ENCODE measurements around the gene TEX10. TPM values are rescaled to one million over a fixed set of nuclear protein-coding genes. Genes with fewer than 3 reads are reported as not detected.
A peak's percentile ranks its signal among the peaks of the same experiment; 100 is the strongest.

TEX10 gene
- total RNA-seq, 2 experiments from 2014 or later: 9.3 to 10.1 TPM

GRCh38 chr9:100307080-100307479, 45.7 kb downstream of the TEX10 start:
- intact Hi-C loops (cut with DNase I, micrococcal nuclease): no loop called here
- Mint-ChIP-seq H3K27me3 (no peaks in the 10 kb centered on the region), H3K27ac (no peak overlapping the region), H3K36me3 (ENCODE audit: low read depth) (peaks cover 97% of the 10 kb centered on the region), H3K4me1 (ENCODE audit: low read depth) (peaks cover 30% of the 10 kb centered on the region), H3K9me3 (no peaks in the 10 kb centered on the region), H3K4me3 (no peak overlapping the region)
- DNase-seq: no peak
- Histone ChIP-seq H3K27me3 (ENCODE audit: control insufficient read depth in 1 of 2, insufficient read depth in 2 of 2, low read length in 2 of 2) (no peaks in the 10 kb centered on the region), H3K36me3 (ENCODE audit: insufficient read depth, low read length) (peaks cover 41% of the 10 kb centered on the region), H3K4me3 (ENCODE audit: low read length) (no peak overlapping the region), H3K4me1 (ENCODE audit: insufficient read depth, low read length) (no peaks in the 10 kb centered on the region), H3K9me3 (ENCODE audit: control insufficient read depth in 1 of 2, insufficient read depth in 1 of 2, low read length in 2 of 2) (no peaks in the 10 kb centered on the region), H3K27ac (ENCODE audit: low read depth in 1 of 2, low read length in 2 of 2) (no peak overlapping the region)
- ChIA-PET POLR2A (no interaction called here), CTCF (no interaction called here)
- no peak for ATAC-seq (ENCODE audit: poor library complexity)
- no peak for TF ChIP-seq CTCF (IDR thresholded peaks at IDR 0.05)

- CTCF ChIA-PET: no interaction called here
- H3K4me1 ChIP-seq (ENCODE audit: insufficient read depth, low read length): no peaks in the 10 kb centered on the region
- POLR2A ChIA-PET: no interaction called here
- intact Hi-C loops (cut with DNase I, micrococcal nuclease): no loop called here
- H3K4me3 Mint-ChIP-seq: no peak overlapping the region
- ATAC-seq (ENCODE audit: poor library complexity) (no peak), DNase-seq (no peak)
- H3K36me3 ChIP-seq (ENCODE audit: insufficient read depth, low read length): peaks cover 49% of the 10 kb centered on the region
- H3K27ac Mint-ChIP-seq: peak overlapping the region; percentile 16
- no peak overlapping the region for H3K4me3 ChIP-seq (ENCODE audit: low read length)
- H3K9me3 Mint-ChIP-seq: no peaks in the 10 kb centered on the region
- peaks cover 97% of the 10 kb centered on the region for H3K36me3 Mint-ChIP-seq (ENCODE audit: low read depth)
- H3K27me3 ChIP-seq (ENCODE audit: control insufficient read depth in 1 of 2, insufficient read depth in 2 of 2, low read length in 2 of 2): no peaks in the 10 kb centered on the region
- H3K27me3 Mint-ChIP-seq: no peaks in the 10 kb centered on the region
- no peak overlapping the region for H3K27ac ChIP-seq (ENCODE audit: low read depth in 1 of 2, low read length in 2 of 2)
- peaks cover 22% of the 10 kb centered on the region for H3K4me1 Mint-ChIP-seq (ENCODE audit: low read depth)
- TF ChIP-seq CTCF (IDR thresholded peaks at IDR 0.05): no peak
- no peaks in the 10 kb centered on the region for H3K9me3 ChIP-seq (ENCODE audit: control insufficient read depth in 1 of 2, insufficient read depth in 1 of 2, low read length in 2 of 2)
These were observed 46.5 kb downstream of the TEX10 start for GRCh38 chr9:100306283-100306682.

DNA sequence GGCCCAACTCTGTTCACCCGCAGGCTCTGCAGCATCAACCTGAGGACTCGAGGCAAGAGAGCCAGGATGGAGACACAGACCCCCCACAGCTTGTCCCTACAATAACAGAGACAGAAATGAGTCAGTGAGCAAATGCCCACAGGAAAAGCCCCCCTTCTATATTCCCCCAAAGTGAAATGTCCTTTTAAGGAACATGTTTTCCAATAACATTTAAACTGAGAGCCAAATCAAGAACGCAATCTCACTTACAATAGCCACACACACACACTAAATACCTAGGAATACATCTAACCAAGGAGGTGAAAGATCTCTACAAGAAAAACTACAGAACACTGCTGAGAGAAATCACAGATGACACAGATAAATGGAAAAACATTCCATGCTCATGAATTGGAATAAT, 49.0 kb downstream of the TEX10 start:
- H3K27ac Mint-ChIP-seq: peak overlapping the region; percentile 16
- no peak overlapping the region for H3K4me3 Mint-ChIP-seq
- H3K4me1 Mint-ChIP-seq (ENCODE audit: low read depth): peaks cover 10% of the 10 kb centered on the region
- Histone ChIP-seq H3K27ac (ENCODE audit: low read depth in 1 of 2, low read length in 2 of 2) (no peak overlapping the region), H3K36me3 (ENCODE audit: insufficient read depth, low read length) (peaks cover 47% of the 10 kb centered on the region), H3K9me3 (ENCODE audit: control insufficient read depth in 1 of 2, insufficient read depth in 1 of 2, low read length in 2 of 2) (no peaks in the 10 kb centered on the region), H3K27me3 (ENCODE audit: control insufficient read depth in 1 of 2, insufficient read depth in 2 of 2, low read length in 2 of 2) (no peaks in the 10 kb centered on the region), H3K4me3 (ENCODE audit: low read length) (no peak overlapping the region), H3K4me1 (ENCODE audit: insufficient read depth, low read length) (no peaks in the 10 kb centered on the region)
- DNase-seq: no peak
- ChIA-PET POLR2A (no interaction called here), CTCF (no interaction called here)
- peaks cover 98% of the 10 kb centered on the region for H3K36me3 Mint-ChIP-seq (ENCODE audit: low read depth)
- ATAC-seq (ENCODE audit: poor library complexity): no peak
- TF ChIP-seq CTCF (IDR thresholded peaks at IDR 0.05): no peak
- intact Hi-C loops (cut with DNase I, micrococcal nuclease): no loop called here
- no peaks in the 10 kb centered on the region for H3K9me3 Mint-ChIP-seq
- H3K27me3 Mint-ChIP-seq: no peaks in the 10 kb centered on the region

Data from CD4-positive, alpha-beta T cell (primary cell).